ENCODE results near the gene EMILIN2. TPM values are rescaled to one million over a fixed set of nuclear protein-coding genes. Genes with fewer than 3 reads are reported as not detected.
A peak's percentile ranks its signal among the peaks of the same experiment; 100 is the strongest.
"Not testable (repeated sequence)": the region's sequence is repeated elsewhere in the genome, so short reads cannot be mapped to it uniquely, and the experiment has no call there.

EMILIN2 gene
- total RNA-seq, 1 experiment from 2014 or later, result 0.07 TPM

GRCh38 chr18:2856547-2857170 lies 9.9 kb downstream of the EMILIN2 start:
- Histone ChIP-seq H3K9me2 (ENCODE audit: insufficient read depth) (no peaks in the 10 kb centered on the region), H4K20me1 (ENCODE audit: insufficient read depth) (no peaks in the 10 kb centered on the region), H3K27me3 (ENCODE audit: insufficient read depth, low read depth) (no peaks in the 10 kb centered on the region), H3K36me3 (ENCODE audit: low read depth) (no peaks in the 10 kb centered on the region), H3K4me3 (no peak overlapping the region), H2AFZ (no peak overlapping the region), H3K4me2 (no peak overlapping the region), H3K9me3 (ENCODE audit: insufficient read depth, low read depth) (no peaks in the 10 kb centered on the region), H3K79me2 (ENCODE audit: low read depth) (no peaks in the 10 kb centered on the region), H3F3A (ENCODE audit: insufficient read depth, low read depth) (no peaks in the 10 kb centered on the region; the same call in 1 of the 2 replicates), H3K4me1 (replicated peaks; ENCODE audit: insufficient read depth) (peaks cover 9% of the 10 kb centered on the region; the same call in 1 of the 2 replicates), H3K27ac (no peak overlapping the region)
- BruUV-seq (replicated peaks), result no TSS peak
- TF ChIP-seq CTCF (conservative IDR thresholded peaks at IDR 0.05) (no peak), EZH2 (IDR thresholded peaks at IDR 0.05; ENCODE audit: low read depth) (no peak)
- no peak for DNase-seq
- ChIA-PET POLR2A (ENCODE audit: unreplicated experiment) (no interaction called here), CTCF (no interaction called here)
- intact Hi-C loops (cut with micrococcal nuclease; ENCODE audit: unreplicated experiment), result no loop called here

- Histone ChIP-seq H3K4me1 (replicated peaks; ENCODE audit: insufficient read depth) (peaks cover 9% of the 10 kb centered on the region; the same call in 1 of the 2 replicates), H2AFZ (no peak overlapping the region), H3K36me3 (ENCODE audit: low read depth) (no peaks in the 10 kb centered on the region), H3K27ac (no peak overlapping the region), H3K9me2 (ENCODE audit: insufficient read depth) (no peaks in the 10 kb centered on the region), H3K79me2 (ENCODE audit: low read depth) (no peaks in the 10 kb centered on the region), H3K4me3 (no peak overlapping the region), H3K4me2 (peak overlapping the region; percentile 32), H3K27me3 (ENCODE audit: insufficient read depth, low read depth) (no peaks in the 10 kb centered on the region), H4K20me1 (ENCODE audit: insufficient read depth) (no peaks in the 10 kb centered on the region), H3K9me3 (ENCODE audit: insufficient read depth, low read depth) (no peaks in the 10 kb centered on the region), H3F3A (ENCODE audit: insufficient read depth, low read depth) (no peaks in the 10 kb centered on the region; the same call in 1 of the 2 replicates)
- no peak for DNase-seq
- TF ChIP-seq EZH2 (IDR thresholded peaks at IDR 0.05; ENCODE audit: low read depth) (no peak), CTCF (conservative IDR thresholded peaks at IDR 0.05) (no peak)
- ChIA-PET POLR2A (ENCODE audit: unreplicated experiment) (no interaction called here), CTCF (no interaction called here)
- no TSS peak for BruUV-seq (replicated peaks)
- intact Hi-C loops (cut with micrococcal nuclease; ENCODE audit: unreplicated experiment), result no loop called here
These were observed 10.8 kb downstream of the EMILIN2 start for GRCh38 chr18:2857491-2858131.

GRCh38 chr18:2860397-2860796 lies 13.6 kb downstream of the EMILIN2 start:
- H3K4me3 ChIP-seq; H3K27me3 ChIP-seq (ENCODE audit: insufficient read depth, low read depth); BruUV-seq (replicated peaks); H3K4me1 ChIP-seq (replicated peaks; ENCODE audit: insufficient read depth); H3K9me2 ChIP-seq (ENCODE audit: insufficient read depth); DNase-seq; H3K79me2 ChIP-seq (ENCODE audit: low read depth); H4K20me1 ChIP-seq (ENCODE audit: insufficient read depth); H3K27ac ChIP-seq; H3K36me3 ChIP-seq (ENCODE audit: low read depth); intact Hi-C loops (cut with micrococcal nuclease; ENCODE audit: unreplicated experiment); H3K9me3 ChIP-seq (ENCODE audit: insufficient read depth, low read depth); H3F3A ChIP-seq (ENCODE audit: insufficient read depth, low read depth); H3K4me2 ChIP-seq; CTCF ChIA-PET; POLR2A ChIA-PET (ENCODE audit: unreplicated experiment); H2AFZ ChIP-seq: not testable (repeated sequence)

GRCh38 chr18:2863997-2864396 lies 17.2 kb downstream of the EMILIN2 start:
- H3K9me3 ChIP-seq (ENCODE audit: insufficient read depth, low read depth); H3K36me3 ChIP-seq (ENCODE audit: low read depth); H3F3A ChIP-seq (ENCODE audit: insufficient read depth, low read depth); intact Hi-C loops (cut with micrococcal nuclease; ENCODE audit: unreplicated experiment); POLR2A ChIA-PET (ENCODE audit: unreplicated experiment); DNase-seq; H3K27me3 ChIP-seq (ENCODE audit: insufficient read depth, low read depth); H3K4me1 ChIP-seq (replicated peaks; ENCODE audit: insufficient read depth); H2AFZ ChIP-seq; H3K9me2 ChIP-seq (ENCODE audit: insufficient read depth); H3K4me3 ChIP-seq; H3K27ac ChIP-seq; H3K4me2 ChIP-seq; H3K79me2 ChIP-seq (ENCODE audit: low read depth); CTCF ChIA-PET; BruUV-seq (replicated peaks); H4K20me1 ChIP-seq (ENCODE audit: insufficient read depth): not testable (repeated sequence)

GRCh38 chr18:2866465-2866864 lies 19.7 kb downstream of the EMILIN2 start:
- H3K27ac ChIP-seq; intact Hi-C loops (cut with micrococcal nuclease; ENCODE audit: unreplicated experiment); H3K36me3 ChIP-seq (ENCODE audit: low read depth); H3K4me2 ChIP-seq; DNase-seq; POLR2A ChIA-PET (ENCODE audit: unreplicated experiment); H3K4me3 ChIP-seq; CTCF ChIA-PET; H3K27me3 ChIP-seq (ENCODE audit: insufficient read depth, low read depth); H3K9me2 ChIP-seq (ENCODE audit: insufficient read depth); H3K79me2 ChIP-seq (ENCODE audit: low read depth); H3K4me1 ChIP-seq (replicated peaks; ENCODE audit: insufficient read depth); H3F3A ChIP-seq (ENCODE audit: insufficient read depth, low read depth); H4K20me1 ChIP-seq (ENCODE audit: insufficient read depth); H2AFZ ChIP-seq; BruUV-seq (replicated peaks); H3K9me3 ChIP-seq (ENCODE audit: insufficient read depth, low read depth): not testable (repeated sequence)

Measured in PC-9 (cell line).